Measurements from ENCODE around the gene BRF1.

Gene BRF1

DNA sequence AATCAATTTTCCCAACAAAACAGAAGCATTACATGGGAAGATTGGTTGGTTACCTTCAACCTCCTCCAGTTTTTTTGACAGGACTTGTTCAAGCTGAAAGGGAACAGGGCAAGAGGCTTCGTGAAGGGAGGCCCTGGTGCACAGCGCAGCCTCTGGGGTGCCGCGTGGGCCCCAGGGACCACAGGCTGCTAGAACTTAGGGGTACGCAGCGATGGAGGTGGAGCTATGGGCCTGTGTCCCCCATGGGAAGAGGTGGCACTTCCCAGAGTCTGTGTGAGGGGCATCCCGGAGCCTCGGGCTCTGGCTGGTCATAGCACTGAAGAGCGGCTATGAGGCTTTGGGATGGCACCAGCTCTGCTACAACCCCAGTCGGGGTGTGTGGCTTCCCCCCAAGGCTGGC, 74.6 kb downstream of the BRF1 start:
- DNase-seq (ENCODE audit: low spot score), result no peak

- DNase-seq (ENCODE audit: low spot score), result no peak
Measured at GRCh38 chr14:105224845-105225570, 75.8 kb downstream of the BRF1 start.

GRCh38 chr14:105223770-105224544, 76.8 kb downstream of the BRF1 start:
- no peak for DNase-seq (ENCODE audit: low spot score)

GRCh38 chr14:105223260-105223659, 77.5 kb downstream of the BRF1 start:
- no peak for DNase-seq (ENCODE audit: low spot score)

DNA sequence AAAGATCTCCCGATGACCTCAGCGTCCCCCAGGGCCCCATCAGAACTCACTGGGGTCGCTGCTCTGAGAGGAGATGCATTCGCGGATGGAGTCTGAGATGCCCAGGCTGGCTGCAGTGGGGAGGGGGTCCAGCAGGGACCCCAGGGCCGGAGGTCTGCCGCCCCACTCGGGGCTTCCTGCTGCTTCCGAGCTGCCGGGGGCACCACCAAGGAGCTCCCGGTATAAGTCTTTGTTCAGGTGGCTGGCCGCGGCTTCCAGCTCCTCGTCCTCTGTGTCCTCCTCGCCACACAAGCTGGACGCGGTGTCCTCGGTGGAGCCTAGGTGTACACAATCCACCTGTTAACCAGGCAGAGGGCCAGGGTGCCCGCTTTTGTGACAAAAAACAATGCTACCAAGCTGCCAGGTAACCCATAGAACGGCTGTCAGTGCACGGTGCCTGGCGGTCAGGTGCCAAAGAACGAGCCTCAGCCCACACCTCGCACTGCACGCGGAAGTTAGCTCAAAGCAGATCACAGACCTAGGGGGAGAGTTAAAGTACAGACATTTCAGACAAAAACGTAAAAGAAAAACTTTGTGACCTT, 79.1 kb downstream of the BRF1 start:
- no peak for DNase-seq (ENCODE audit: low spot score)

DNA sequence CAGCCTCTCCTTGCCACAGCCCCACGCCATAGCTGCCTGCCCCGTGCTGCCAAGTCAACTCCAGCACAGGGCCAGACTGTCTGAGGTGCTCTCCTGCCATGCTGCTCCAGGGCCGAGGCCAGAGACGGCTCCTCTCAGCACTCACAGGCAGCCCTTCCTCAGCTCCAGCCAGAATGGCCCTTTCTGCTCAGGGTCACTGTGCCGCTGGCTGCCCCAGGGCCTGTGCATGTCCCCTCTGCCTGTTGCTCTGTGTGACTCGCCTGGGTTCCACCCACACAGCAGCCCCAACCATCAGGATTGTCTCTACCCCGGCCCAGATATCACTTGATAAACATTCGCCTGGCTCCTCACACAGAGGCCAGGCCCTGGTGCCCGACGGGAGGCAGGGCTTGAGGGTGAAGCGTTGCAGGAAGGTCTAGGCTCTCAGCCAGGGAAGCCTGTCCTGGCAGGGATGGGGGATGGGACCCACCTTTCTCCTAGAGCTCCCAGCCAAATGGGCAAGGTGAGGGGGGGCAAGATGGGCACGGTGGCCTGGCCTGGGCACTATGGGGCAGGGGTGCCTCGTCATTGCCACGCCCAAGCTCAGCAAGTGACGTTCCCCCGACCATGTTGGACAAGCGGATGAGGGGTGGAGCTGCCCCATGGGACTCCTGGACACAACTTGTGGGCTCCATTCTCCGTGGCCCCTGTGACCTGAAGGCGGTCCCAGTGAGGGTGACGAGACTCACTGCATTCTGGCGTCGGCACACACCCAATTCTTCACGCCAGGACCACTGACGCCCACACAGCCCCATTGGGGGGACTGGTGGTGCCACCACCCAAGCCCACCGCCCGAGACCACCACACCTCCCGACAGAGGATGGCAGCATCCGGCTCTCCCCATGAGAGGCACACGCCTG, 79.9 kb downstream of the BRF1 start:
- DNase-seq (ENCODE audit: low spot score), result no peak

DNA sequence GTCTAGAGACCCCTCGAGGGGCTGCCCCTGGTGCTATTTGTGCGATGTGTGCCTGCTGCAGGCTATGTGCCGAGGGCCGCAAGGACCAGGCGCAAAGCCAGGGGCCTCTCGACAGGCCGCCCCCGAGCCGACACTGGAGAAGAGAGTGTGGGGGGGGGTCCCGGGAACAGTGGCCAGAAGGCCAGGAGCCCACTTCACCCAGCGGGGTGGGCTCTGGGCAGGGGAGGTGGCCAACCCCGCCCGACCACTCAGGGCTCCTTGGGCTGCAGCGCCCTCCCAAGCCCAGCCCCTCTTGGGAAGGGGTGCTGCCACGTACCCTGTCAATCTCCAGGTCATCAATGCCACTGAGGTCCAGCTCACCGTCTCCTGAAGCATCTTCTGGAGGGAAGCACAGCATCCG, 81.0 kb downstream of the BRF1 start:
- DNase-seq (ENCODE audit: low spot score), result no peak

DNA sequence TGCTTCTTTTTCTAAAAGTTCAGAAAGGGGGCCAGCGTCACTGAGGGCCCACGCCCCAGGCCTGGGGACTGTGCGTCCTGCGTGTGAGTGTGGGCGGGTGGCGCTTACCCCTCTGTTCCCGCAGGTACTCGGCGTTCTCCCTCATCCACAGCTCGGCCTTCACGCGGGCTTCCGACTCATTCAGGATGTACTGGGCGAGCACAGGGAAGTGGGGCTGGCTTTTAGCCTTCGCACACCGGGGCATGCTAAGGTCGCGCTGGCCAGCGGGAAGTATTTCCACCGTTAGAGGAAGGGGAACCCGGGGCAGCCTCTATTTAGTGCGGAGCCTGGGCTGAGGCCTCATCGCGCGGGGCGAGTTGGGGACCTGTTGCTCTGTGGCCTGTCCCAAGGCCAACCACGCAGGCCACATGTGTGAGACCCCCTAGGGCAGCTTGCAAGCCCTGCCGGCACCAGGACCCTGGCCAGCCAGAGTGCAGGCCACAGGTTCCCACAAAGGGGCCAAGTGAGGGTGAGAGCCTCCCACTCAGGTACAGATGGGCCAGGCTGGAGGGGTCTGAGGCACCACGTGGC, 81.7 kb downstream of the BRF1 start:
- DNase-seq (ENCODE audit: low spot score), result no peak

GRCh38 chr14:105218611-105219010, 82.2 kb downstream of the BRF1 start:
- no peak for DNase-seq (ENCODE audit: low spot score)

DNA sequence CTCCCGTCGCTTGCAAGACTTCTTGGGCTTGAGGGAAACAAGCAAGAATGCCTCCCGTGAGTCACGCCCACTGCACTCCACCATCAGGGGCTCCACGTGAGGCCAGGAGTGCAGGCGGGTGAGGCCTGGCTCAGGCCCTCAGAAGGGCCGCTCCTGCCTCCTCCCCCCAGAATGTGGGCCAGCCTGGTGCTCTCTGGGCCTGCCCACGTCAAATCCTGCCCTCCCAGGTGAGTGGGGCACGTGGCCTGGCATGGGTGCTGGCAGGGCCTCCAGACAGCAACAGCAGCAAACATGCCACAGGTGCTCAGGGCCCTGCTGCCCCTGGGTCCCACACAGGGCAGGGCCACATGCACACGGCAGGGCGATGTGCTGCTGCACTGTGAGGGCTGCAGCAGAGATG, 83.0 kb downstream of the BRF1 start:
- no peak for DNase-seq (ENCODE audit: low spot score)

- DNase-seq (ENCODE audit: low spot score), result no peak
Measured at GRCh38 chr14:105216490-105217247, 84.1 kb downstream of the BRF1 start.

- DNase-seq (ENCODE audit: low spot score), result no peak
Measured at GRCh38 chr14:105215602-105216001, 85.2 kb downstream of the BRF1 start.

DNA sequence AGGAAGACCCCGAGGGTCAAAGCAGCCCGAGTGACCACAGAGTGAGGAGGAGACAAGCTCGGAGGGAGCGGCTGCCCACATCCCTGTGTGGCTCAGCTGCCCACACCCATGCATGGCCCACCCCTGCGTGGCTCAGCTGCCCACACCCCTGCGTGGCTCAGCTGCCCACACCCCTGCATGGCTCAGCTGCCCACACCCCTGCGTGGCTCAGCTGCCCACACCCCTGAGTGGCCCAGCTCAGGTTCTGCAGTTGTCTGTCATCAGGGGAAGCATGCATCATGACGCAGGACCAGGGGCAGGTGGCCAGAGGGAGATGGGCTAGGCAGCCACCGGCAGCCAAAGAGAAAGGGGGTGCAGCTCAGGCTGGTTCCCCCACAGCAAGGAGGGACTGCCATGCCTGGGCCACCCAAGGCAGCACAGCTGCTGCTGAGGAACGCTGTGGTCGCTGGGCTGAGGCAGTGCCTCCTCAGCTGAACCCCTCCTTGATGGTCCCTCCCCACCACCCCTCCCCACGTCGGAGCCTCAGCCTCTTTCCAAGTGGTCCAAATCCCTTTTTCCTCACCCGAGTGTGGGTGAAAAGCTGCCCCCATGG, 86.4 kb downstream of the BRF1 start:
- DNase-seq (ENCODE audit: low spot score), result no peak

GRCh38 chr14:105213361-105213760, 87.4 kb downstream of the BRF1 start:
- DNase-seq (ENCODE audit: low spot score), result no peak

GRCh38 chr14:105212541-105213300, 88.1 kb downstream of the BRF1 start:
- no peak for DNase-seq (ENCODE audit: low spot score)

DNA sequence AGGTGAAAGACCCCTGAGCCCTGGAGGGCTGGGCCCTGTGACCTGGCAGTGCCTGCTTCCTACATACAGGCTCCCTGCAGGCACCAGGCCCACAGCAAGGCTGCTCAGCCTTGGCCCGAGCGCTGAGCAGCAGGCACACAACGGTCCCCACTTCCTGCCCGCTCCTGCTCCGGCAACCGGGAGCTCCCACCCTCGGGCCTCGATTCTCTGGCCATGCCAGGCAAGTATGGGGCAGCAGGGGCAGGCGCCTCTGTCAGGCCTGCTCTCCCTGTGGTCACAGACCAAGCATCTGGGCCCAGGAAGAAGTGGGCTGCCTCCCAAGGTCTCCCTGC, 89.1 kb downstream of the BRF1 start:
- DNase-seq (ENCODE audit: low spot score), result no peak

DNA sequence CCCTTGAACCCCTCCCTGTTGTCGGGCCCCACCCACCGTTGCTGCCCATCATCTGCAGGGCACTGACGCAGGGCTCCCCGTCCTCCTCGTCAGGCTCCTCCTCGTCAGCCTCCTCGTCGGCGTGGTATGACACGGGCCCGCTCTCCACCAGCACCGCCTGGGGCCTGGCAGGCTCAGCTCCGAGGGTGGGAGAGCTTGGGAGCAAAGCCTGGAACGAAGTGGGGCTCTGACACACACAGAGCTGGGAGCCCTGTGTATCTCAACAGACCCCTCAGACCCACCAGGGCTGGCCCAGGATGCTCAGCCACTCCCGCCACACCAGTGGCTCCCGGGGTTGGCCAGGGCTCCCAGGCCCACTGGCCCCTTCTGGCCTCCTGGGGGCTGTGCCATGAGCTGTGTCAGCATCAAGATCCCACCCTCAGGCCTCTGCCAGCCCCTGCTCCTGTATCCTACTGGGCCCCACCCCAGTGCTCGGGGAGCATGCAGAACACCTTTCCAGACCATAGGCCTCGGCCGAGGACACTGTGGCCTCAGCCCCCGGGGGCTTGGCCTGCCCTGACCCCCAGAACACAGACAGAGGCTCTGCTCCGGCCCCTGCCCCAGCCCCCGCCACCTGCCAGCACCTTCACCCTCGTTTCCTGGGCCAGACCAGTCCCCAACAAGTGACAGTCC, 89.6 kb downstream of the BRF1 start:
- DNase-seq (ENCODE audit: low spot score), result no peak

GRCh38 chr14:105210266-105211025, 90.4 kb downstream of the BRF1 start:
- DNase-seq (ENCODE audit: low spot score), result no peak

DNA sequence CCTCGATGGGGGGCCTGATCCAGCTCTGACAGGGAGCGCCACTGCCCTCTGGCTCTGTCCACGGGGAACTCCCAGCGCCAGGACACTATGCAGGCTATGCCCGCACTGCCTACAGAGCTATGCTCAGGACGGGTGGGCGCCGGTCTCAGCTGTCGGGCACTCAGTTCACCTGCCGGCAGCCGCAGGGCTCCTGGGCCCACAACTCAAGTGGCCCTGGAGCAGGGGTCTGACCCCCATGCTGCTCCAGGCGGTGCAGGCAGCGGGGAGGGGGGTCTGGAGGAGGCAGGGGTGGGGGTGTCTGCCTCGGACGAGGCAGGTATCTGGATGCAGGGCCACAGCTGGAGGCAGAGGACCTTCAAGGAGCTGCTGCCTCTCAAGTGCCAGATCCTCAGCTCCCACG, 91.2 kb downstream of the BRF1 start:
- DNase-seq (ENCODE audit: low spot score), result no peak
